Endodermal cell (in vitro differentiated cells): ENCODE data around the gene ABAT. TPM values are rescaled to one million over a fixed set of nuclear protein-coding genes. Genes with fewer than 3 reads are reported as not detected.

Experiments used
- DNase-seq: peaks from one replicate; pipeline ENCODE4 v3.0.0-alpha.2; 2017
- H3K27ac ChIP-seq: 2 replicates; pipeline ENCODE4 v1.5.1; 2013; ENCODE audit warnings: mild to moderate bottlenecking, low read depth, low read length, moderate library complexity
- H3K27me3 ChIP-seq: 2 replicates; pipeline ENCODE4 v1.6.1; 2013; ENCODE audit warnings: mild to moderate bottlenecking, low read length, moderate library complexity; ENCODE audit not compliant: insufficient read depth, control insufficient read depth, poor library complexity, severe bottlenecking
- H3K36me3 ChIP-seq: 2 replicates; pipeline ENCODE4 v1.7.0; 2013; ENCODE audit warnings: mild to moderate bottlenecking, low read length, moderate library complexity; ENCODE audit not compliant: control insufficient read depth, insufficient read depth
- H3K4me1 ChIP-seq: one replicate; pipeline ENCODE4 v1.7.0; 2013; ENCODE audit warnings: low read length; ENCODE audit not compliant: control insufficient read depth, insufficient read depth
- H3K4me3 ChIP-seq: 2 replicates; pipeline ENCODE4 v1.5.1; 2013; ENCODE audit warnings: mild to moderate bottlenecking, low read length, moderate library complexity
- H3K9ac ChIP-seq: 2 replicates; pipeline ENCODE4 v1.6.1; 2013; ENCODE audit warnings: mild to moderate bottlenecking, low read length, moderate library complexity; ENCODE audit not compliant: poor library complexity, severe bottlenecking; ENCODE audit errors: extremely low read depth
- H3K9me3 ChIP-seq: 2 replicates; pipeline ENCODE4 v1.6.1; 2013; ENCODE audit warnings: mild to moderate bottlenecking, low read length, moderate library complexity; ENCODE audit not compliant: control insufficient read depth
- H3K27ac Mint-ChIP-seq: 2 replicates; pipeline ENCODE4 v1.8.0; 2020; ENCODE audit warnings: mixed read lengths
- H3K27me3 Mint-ChIP-seq: 2 replicates; pipeline ENCODE4 v1.8.0; 2021; ENCODE audit warnings: mild to moderate bottlenecking, mixed read lengths; ENCODE audit not compliant: insufficient read depth
- H3K36me3 Mint-ChIP-seq: 2 replicates; pipeline ENCODE4 v1.8.0; 2020; ENCODE audit warnings: low read depth, mixed read lengths
- H3K4me1 Mint-ChIP-seq: 2 replicates; pipeline ENCODE4 v1.8.0; 2020; ENCODE audit warnings: mixed read lengths
- H3K4me3 Mint-ChIP-seq: 2 replicates; pipeline ENCODE4 v1.8.0; 2020; ENCODE audit warnings: mild to moderate bottlenecking, moderate library complexity, mixed read lengths
- H3K9me3 Mint-ChIP-seq: 2 replicates; pipeline ENCODE4 v1.8.0; 2020; ENCODE audit warnings: mild to moderate bottlenecking, mixed read lengths
- CTCF ChIP-seq: fragments of 200-600 bp; sonication (generic); conservative IDR thresholded peaks from 2 replicates; pipeline ENCODE4 v1.5.0; 2021; ENCODE audit warnings: antibody characterized with exemption, mild to moderate bottlenecking
- WGBS, 2 experiments: methylation state at CpG; one replicate each; pipeline versions ENCODE4 v1.1.5 to v1.1.7; 2013; ENCODE audit warnings: missing lambda C conversion rate in 2 of 2, mixed read lengths in 1 of 2; ENCODE audit not compliant: insufficient coverage in 1 of 2, insufficient read length in 1 of 2; 5-methylcytosine and 5-hydroxymethylcytosine counted together
- total RNA-seq, 2 donors: library from RNA; stranded (reverse); fragmentation: NEBNext Ultra II Directional in 1 of 2; extraction: Animal tissue kit (Norgen Biotek cat#: 25700) in 1 of 2; gene quantifications; 2 replicates in 1 of 2; 3 replicates in 1 of 2; pipeline ENCODE4 v1.2.1, GENCODE V29; 2021

The ABAT gene
- total RNA-seq, 2 donors from 2014 or later, result 9.7 to 13.6 TPM

- no peak for DNase-seq
- Mint-ChIP-seq H3K9me3 (no peaks in the 10 kb centered on the region), H3K4me1 (no peaks in the 10 kb centered on the region), H3K27me3 (no peaks in the 10 kb centered on the region), H3K4me3 (no peak overlapping the region), H3K27ac (no peak overlapping the region), H3K36me3 (peaks cover 76% of the 10 kb centered on the region)
- H3K9me3 ChIP-seq, result no peaks in the 10 kb centered on the region
- peaks cover 91% of the 10 kb centered on the region for H3K36me3 ChIP-seq
- no peaks in the 10 kb centered on the region for H3K27me3 ChIP-seq
- WGBS, 2 experiments, result 93 to 100% methylated on average over 2 to 3 of the region's 3 CpGs
- no peak overlapping the region for H3K27ac ChIP-seq
- H3K4me3 ChIP-seq, result no peak overlapping the region
- no peak overlapping the region for H3K9ac ChIP-seq
- TF ChIP-seq CTCF, result no peak
- no peaks in the 10 kb centered on the region for H3K4me1 ChIP-seq
These were observed 133.6 kb downstream of the ABAT start for GRCh38 chr16:8808009-8808408.

- no peaks in the 10 kb centered on the region for H3K9me3 ChIP-seq
- H3K4me1 Mint-ChIP-seq, result no peaks in the 10 kb centered on the region
- WGBS, 2 experiments, result 91 to 100% methylated on average over 6 to 11 of the region's 11 CpGs
- no peak overlapping the region for H3K4me3 ChIP-seq
- no peaks in the 10 kb centered on the region for H3K27me3 ChIP-seq
- H3K4me1 ChIP-seq, result no peaks in the 10 kb centered on the region
- no peak for TF ChIP-seq CTCF
- no peak overlapping the region for H3K4me3 Mint-ChIP-seq
- no peak overlapping the region for H3K27ac Mint-ChIP-seq
- H3K9me3 Mint-ChIP-seq, result no peaks in the 10 kb centered on the region
- peaks cover 93% of the 10 kb centered on the region for H3K36me3 ChIP-seq
- H3K27me3 Mint-ChIP-seq, result no peaks in the 10 kb centered on the region
- no peak overlapping the region for H3K9ac ChIP-seq
- no peak overlapping the region for H3K27ac ChIP-seq
- DNase-seq, result no peak
- peaks cover 78% of the 10 kb centered on the region for H3K36me3 Mint-ChIP-seq
These were observed 134.4 kb downstream of the ABAT start for GRCh38 chr16:8808613-8809353.

GRCh38 chr16:8812162-8812843 is 137.9 kb downstream of the ABAT start:
- Mint-ChIP-seq H3K36me3 (peaks cover 81% of the 10 kb centered on the region), H3K4me3 (no peak overlapping the region), H3K27me3 (no peaks in the 10 kb centered on the region), H3K4me1 (no peaks in the 10 kb centered on the region), H3K9me3 (no peaks in the 10 kb centered on the region), H3K27ac (no peak overlapping the region)
- Histone ChIP-seq H3K4me1 (no peaks in the 10 kb centered on the region), H3K9ac (no peak overlapping the region), H3K27me3 (no peaks in the 10 kb centered on the region), H3K36me3 (peaks cover 93% of the 10 kb centered on the region), H3K9me3 (no peaks in the 10 kb centered on the region), H3K27ac (no peak overlapping the region), H3K4me3 (no peak overlapping the region)
- DNase-seq, result no peak
- WGBS, 2 experiments, result 86 to 92% methylated on average over 8 to 12 of the region's 12 CpGs
- TF ChIP-seq CTCF, result no peak
